IPS DF 19.7 (cell line): ENCODE results near the gene SDK2.

Experiments used
- DNase-seq: peaks from one replicate; pipeline ENCODE4 v3.0.0-alpha.2; 2013; ENCODE audit warnings: low read depth, low spot score

Gene SDK2

DNA sequence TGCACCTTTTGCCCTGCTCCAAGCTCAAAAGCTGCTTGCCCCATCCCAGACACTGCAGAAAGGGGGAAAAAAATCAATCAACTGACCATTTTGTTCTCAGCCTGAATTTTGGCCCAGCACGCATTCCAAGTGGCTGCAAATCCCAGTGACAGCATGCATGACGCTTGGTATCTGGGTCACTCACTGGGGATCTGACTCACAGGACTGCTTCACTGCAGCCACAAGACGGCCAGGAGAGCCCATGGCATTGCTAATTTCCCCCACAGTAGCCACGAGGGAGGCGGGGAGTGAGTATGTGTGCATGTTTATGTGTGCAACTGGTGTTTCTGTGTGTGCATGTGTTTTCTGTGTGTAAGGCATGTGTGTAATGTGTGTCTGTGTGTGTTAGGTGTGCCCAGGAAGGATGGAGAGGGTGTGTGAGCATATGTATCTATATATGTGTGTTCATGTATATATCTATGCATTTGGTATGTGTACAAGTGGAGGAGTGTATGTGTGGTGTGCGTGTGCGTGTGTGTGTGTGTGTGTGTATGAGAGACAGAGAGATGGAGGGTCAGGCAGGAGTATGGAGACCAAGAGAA is 33.8 kb downstream of the SDK2 start:
- DNase-seq: no peak

DNA sequence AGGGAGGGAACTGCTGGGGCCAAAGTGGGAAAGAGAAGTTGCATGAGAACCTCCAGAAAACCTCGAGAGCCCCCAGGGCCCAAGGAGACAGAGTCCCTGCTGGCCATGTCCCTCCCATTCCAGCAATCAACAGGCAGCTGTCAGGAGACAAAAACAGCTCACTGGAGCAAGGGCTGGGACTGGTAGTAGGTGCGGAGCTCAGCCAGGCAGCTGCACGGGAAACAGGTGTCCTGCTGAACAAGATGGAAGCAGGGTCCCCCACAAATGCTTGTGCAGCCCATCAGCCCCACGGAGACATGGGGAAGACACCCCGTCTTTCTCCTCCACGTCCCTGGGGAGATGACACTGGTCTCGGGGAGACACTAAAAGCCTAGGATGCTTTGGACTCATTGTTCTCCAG is 34.5 kb downstream of the SDK2 start:
- no peak for DNase-seq

DNA sequence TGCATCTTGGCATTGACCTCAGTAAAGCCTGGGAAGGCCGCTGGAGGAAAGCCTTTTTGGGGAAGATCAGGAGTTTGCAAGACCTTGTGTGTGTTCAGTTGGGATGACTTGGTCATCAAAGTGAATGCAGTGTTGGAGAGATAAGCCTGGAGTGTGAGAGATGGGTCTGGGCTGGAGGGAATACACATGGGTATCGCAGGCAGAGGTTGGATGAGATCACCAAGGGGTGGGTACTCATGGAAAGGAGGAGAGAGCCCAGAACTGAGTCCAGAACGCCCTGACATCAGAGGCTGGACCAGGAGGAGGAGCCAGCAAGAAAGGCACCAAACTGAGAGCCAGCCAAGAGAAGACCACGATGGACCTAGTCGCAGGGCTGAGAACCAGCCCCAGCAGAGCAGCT is 35.2 kb downstream of the SDK2 start:
- DNase-seq: no peak

DNA sequence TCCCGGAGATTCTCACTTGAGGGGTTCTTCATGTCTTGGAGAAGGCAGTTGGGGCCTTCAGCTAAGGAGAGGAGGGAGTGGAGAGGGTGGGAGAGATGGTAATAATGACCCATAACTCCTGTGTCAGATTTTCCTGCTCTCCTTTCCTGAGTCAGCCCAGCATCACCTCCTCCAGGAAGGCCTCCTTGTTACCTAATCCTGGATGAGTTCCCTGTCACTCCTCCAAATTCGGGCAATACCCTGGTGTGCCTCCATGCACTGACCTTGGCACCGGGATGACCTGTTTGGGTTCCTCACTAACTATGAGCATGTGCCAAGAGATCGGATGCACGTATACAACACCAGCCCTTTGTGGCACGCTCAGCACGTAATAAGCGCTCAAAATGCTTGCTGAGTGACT is 38.8 kb downstream of the SDK2 start:
- DNase-seq: no peak

DNA sequence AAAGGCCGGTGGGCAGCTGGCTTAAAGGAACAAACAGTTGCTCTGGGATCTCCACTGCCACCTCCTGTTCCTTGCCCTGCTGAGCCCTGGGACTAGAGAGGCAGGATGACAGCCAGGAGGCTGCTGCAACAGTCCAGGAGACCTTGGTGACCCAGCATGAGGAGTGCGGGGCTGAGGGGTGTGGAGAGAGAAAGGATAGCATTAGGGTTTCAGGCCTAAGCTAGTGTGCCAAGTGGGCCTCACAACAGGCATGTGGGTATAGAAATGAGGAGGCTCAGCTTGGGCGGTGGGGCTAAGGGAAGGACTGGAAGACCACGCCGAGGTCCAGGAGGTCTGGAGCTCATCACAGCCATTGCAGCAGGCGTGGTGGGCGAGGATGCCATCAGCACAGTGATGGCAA is 39.8 kb downstream of the SDK2 start:
- no peak for DNase-seq

DNA sequence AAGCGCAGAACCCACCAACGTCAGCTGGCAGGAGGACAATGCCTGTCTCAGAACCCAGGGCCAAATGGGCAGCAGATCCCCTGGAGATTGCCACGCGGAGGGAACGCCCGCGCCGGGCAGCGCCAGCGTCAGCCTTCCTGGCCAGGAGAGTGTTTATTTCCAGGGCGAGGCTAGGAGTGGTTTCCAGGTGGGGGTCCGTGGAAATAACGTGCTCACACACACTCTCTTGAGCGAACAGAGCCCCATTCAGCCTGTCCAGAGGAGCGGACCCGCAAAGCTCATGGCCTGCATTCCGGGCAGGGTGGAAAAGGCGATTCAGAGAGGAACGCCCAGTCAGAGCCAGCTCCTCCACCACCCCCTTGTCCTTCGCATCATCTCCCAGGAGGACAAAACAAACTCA is 40.3 kb downstream of the SDK2 start:
- DNase-seq: no peak

DNA sequence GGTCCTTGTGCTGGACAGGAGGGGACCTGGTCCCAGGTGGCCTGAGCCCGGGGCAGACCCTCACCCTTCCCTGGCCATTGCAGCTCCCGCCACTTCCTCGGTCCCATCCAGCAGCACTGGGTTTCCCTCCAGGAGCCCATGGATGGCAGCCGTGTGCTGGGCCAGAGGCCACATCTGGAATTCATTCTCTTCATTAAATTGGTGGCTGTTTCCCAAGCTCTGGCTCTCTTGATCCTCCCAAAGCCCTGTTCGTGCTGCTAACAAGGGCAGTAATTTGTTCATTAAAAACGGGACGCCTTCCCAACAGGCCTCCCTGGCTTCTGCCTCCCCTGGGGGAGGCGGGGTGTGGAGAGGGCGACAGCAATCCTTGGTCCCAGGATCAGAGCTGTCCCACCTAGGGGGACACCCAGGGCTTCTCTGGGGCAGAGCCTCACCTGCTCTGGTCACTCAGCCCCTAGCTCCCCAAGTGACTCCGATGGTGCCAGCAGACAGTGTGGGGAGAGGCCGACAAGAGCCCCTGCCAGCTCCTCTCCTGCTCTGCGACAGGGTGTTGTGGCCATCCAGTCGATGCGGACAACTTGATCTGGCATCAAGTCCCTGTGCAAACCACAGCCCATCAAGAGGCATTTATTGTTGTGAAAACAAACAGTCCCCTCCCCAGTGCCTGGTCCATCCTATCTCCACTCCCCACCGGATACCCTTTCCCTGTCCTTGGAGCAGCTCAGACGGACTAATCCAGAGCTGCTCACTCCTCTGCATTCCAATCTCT is 44.0 kb downstream of the SDK2 start:
- no peak for DNase-seq

DNA sequence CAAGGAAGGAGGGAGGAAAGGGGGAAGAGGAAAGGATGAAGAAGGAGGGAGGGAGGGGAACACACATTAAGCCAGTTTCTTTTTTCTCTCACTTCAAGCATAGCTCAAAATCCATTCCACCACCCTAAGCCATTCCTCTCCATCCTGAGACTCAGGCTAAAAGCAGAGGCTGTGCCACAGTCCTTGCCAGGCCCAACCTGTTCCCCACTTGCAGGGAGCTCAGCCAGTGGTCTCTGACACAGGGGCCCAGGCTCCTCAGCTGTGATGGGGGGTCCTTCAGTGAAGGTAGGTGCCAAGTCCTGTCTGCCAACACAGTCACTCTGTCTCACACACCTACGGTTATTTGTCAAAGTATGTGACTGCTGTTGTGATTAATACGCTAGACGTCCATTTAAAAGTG is 44.6 kb downstream of the SDK2 start:
- no peak for DNase-seq

DNA sequence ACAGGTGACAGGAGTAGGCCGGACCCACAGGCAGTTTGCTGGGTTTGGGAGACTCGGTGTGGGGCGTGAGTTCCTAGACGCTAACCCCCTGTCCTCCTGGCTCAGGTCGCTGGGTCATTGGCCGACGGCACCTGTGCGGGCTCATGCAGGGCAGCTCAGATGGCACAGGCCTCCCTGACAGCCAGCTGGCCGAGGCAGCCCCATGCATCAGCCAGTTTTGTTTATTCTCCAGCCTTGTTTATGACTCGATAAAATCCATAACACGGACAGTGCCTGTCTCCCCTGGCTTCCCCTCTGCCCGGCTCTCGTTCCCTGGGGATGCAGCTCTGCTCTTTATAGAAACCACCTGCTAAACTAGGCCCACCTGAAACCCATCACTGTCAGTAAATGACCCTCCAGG is 46.0 kb downstream of the SDK2 start:
- no peak for DNase-seq

DNA sequence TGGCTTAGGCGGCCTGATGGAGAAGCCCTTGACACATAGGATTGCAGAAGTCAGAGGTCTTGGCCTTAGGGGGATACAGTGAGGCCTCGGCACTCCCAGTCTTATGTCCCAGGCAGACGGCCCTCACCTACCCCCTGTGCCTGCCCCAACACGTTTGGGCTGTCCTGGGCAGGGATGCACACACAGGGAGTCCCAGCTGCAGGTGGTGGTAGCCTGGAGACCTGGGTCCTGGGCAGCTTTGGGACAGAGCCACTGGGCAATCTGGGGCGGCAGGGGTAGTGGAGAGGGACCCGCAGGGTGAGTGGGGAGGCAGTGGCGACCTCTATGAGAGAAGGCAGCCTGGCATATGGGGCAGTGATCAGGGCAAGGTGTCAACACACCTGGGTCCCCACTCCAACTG is 48.3 kb downstream of the SDK2 start:
- no peak for DNase-seq

DNA sequence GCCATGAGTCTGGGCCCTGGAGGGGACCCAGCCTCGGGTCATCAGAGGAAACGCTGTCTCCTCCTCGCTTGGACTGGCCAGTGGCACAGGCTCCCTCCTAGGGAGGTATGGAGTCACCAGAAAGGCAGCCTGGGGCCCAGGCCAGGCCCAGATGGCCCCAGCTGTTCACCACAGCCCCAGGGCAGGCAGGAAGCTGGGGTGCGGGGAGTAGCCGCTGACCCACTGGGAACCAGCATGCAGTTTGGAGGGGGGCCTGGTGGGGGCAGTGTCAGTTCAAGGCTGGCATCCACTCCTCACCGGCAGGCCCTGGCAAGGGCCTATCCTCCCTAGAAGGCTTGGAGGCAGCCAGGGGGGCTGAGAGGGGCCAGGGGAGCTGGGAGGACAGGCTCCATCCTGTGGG is 48.8 kb downstream of the SDK2 start:
- DNase-seq: no peak

DNA sequence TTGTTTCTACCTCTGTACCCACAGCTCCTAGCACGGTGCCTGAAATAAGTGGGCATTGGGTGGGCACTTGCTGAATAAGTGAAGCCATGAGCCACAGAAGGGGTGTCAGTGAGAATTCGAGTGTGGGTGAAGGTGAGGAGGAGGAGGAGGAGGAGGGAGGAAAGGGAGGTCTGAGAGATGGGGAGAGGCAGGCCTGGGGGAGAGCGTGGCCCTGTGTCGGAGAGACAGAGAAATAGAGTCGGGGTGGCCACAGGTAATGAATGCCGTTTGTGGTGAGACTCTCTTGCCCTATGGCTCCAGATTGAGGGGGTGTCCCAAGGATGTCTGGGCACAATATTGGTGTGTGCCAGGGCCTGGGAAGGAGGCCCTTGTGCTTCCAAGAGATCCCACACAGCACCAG is 49.2 kb downstream of the SDK2 start:
- no peak for DNase-seq

DNA sequence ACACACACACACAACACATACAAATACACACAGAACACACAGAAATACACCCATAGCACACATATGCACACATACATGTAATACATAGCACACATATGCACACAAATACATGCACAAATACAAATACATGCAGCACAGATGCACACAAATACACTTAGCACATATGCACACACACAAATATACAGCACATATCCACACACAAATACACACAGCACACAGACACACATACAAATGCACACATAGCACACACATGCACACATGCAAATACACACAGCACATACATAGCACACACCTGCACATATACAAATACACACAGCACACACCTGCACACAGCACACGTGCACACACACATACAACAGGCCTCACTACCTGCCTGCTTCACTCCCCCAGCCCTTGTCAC is 49.6 kb downstream of the SDK2 start:
- DNase-seq: no peak

DNA sequence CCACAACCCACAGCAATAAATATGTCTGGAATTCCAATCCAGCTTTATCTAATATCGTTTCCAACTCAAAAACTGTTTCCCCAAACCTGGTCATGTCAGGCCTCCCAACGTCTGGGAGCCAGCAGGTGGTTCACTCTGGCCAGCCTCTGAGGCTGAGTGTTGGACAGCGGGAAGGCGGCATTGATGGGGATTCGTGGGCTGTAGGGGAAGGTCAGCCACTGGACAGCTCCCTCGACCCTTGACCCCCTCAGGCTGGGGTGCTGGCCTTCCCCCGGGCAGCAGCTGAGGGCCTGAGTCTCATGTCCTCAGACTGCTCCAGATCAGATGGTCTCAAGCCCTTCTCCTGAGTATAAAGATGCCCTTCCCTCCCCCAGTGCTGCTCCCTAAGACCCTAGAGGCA is 50.2 kb downstream of the SDK2 start:
- no peak for DNase-seq

DNA sequence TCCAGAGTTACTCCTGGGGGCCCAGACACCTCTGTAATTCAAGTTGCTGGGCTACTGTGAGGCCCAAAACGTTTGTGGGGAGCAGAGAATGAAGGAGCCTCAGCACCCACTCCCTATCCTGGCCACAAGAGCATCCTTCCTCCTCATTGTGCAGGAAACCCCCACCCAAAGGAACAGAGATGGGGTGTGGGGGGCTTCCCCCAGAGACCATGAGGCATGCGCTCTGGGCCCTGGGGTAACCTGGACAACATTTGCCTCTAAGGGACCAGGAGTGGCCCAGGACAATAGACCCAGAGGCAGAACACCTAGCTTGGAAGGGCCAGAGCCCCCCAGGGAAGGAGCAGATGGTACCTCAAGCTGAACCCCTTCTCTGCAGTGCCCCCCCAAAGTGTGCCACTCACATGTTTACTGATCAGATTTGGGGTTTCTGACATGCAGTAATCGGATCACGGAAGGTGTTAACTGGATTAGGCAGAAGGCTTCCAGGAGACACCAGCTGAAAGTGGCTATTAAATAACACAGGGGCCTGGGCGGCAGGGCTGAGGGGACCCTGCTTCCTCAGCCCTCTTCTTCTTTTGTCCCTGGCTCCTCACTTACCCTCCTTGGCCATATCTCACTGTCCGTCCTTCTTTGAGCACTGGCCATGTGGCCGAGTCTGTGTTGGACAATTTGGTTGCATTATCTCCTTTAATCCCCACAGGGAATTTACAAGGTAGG is 50.8 kb downstream of the SDK2 start:
- DNase-seq: no peak

DNA sequence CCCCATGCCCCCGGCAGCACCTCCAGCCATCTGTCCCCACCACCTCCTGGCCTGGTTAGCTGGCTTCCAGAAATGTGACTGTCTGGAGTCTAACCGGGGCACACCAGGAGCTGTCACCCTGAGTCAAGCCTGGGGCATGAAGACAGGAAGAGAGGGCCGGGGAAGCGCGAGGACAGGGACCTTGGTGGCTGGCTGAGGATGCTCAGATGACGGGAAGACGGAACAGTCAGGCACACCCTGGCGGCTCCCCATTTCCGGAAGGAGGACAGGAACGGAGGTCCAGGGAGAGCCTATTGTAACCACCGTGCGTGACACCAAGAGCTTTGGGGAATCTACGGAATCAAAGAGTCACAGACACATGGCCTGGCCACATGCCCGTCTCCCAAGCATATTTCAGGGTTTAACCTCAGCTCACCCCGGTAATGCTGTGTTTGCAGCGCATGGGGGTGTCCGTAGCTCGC is 51.7 kb downstream of the SDK2 start:
- no peak for DNase-seq

DNA sequence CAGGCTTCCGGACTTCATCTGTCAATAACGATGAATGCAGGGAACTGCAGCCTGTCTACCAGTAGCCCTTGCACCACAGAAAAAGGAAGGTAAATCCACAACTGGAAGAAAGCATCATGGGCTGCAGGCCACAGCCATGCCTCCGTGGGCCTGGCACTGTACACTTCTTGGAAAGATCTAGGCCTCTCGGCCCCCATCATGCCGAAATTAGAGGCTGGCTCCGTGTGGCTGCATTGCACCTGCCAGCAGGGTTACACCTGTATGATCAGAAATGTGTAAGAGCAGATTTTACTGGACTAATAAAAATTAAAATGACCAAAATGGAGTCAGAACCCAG is 52.2 kb downstream of the SDK2 start:
- no peak for DNase-seq

DNA sequence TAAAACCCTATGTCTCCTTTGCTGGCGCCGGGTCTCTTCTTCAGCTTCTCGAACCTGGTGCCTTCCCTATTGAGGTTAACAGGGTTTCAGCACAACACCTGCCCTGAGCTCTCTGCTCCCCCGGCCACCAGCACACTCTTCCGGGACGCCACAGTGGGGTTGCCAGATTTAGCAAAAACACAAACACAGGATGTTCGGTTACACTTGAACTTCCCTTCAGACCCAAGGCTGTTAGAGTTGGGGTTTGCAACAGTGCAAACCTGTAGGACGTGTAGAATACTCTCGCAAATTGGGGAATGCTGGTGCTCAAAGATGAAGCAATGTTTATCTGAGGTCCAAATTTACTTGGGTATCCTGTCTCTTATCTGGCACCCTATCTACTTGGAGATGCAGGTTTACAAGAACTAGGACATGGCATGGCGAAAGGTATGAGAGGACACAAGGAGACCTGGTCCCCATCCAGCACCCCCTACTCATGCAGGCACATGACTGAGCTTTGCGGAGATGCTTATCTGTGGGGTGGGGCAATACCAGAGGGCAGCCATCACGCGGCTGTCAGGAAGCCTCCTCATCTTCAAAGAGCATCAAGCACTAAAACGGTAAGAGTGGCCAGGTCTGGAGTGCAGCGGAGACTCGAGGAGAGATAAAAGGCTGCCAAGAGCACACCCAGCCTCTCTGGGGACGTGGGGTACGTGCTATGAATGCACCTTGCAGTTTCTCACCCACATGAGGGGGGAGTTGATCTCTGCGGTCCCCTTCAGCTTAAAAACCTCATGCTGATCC is 52.8 kb downstream of the SDK2 start:
- no peak for DNase-seq

DNA sequence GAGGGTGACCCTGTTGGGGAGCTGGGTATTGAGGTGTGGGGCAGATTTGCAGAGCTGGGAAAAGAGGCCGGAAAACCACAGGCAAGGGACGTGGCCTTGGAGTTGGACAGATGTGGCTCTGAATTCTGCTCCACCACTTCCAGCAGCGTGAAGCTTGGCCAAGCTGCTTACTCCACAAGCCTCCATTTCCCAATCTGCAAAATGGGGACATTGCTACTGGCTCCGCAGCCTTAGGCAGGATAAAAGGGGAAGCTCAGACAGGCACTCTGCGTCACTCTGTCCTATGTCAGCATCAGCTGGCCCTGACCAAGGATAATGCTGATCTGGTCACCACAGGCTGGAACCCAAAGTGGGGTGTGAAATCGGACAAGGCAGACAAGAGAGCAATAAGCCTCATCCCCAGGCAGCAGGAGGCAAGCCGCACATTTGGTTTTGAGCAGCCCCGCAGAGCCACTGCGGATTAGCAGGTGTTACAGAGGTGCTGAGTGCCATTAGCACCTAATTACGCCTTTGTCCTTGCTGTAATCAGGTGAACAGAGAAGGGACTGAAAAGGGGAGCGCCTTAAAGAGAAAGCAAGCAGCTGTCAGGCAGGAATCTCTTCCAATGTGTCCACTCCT is 54.8 kb downstream of the SDK2 start:
- no peak for DNase-seq

DNA sequence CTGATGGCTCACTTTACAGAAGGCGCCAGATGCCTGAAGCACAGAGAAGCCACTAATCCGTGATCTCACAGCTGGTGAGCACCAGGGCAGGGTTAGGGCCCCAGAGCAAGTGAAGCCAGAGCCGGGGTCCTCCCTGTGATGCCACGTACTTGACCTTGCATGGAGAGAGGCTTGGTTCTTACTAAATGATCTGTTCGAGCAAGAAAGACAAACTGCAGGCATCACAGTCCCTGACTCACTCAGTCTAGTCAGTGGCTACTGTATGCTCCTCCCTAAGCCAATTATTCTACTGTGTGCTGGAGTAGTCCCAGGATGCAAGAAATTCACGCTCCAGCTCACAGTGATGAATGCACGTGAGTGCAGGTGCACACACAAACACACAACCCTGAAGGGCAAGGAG is 55.4 kb downstream of the SDK2 start:
- no peak for DNase-seq

DNA sequence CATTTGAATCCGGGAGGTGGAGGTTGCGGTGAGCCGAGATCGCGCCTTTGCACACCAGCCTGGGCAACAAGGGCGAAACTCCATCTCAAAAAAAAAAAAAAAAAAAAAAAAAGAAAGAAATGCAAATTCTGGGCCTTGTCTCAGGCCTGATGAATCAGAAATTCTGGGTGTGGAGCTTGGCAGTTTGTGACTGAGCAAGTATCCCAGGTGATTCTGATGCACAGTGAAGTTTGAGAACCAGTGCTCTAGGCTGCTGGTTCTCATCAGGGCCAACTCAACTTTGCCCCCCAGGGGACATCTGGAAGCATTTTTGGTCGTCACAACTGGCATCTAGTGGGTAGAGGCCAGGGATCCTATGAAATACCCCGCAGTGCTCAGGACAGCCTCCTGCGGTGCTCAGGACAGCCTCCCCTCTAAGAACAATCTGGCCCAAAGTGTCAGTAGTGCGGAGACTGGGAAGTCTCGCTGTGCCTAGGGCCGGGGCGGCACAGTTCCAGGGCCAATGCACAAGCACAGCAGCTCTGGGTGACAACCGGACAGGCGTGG is 55.9 kb downstream of the SDK2 start:
- no peak for DNase-seq
